ENCODE data around the gene TBC1D22A.
A peak's percentile ranks its signal among the peaks of the same experiment; 100 is the strongest.

TBC1D22A gene

GRCh38 chr22:46754110-46754799 lies 8.2 kb upstream of the TBC1D22A start:
- DNase-seq = peak; percentile 76

GRCh38 chr22:46754826-46755225 lies 7.6 kb upstream of the TBC1D22A start:
- DNase-seq = no peak

GRCh38 chr22:46755525-46755924 lies 6.9 kb upstream of the TBC1D22A start:
- no peak for DNase-seq

- no peak for DNase-seq
These were observed 6.4 kb upstream of the TBC1D22A start for GRCh38 chr22:46756097-46756496.

- no peak for DNase-seq
These were observed 5.3 kb upstream of the TBC1D22A start for GRCh38 chr22:46757104-46757503.

- peak; percentile 40 for DNase-seq
These were observed 4.3 kb upstream of the TBC1D22A start for GRCh38 chr22:46758121-46758520.

- peak; percentile 62 for DNase-seq
These were observed 3.6 kb upstream of the TBC1D22A start for GRCh38 chr22:46758867-46759290.

GRCh38 chr22:46761017-46761416 lies 1.4 kb upstream of the TBC1D22A start:
- no peak for DNase-seq

- no peak for DNase-seq
These were observed 762 bp upstream of the TBC1D22A start for GRCh38 chr22:46761539-46762237.

GRCh38 chr22:46763051-46763705 lies 728 bp downstream of the TBC1D22A start:
- no peak for DNase-seq

- peak; percentile 43 for DNase-seq
These were observed 1.8 kb downstream of the TBC1D22A start for GRCh38 chr22:46764140-46764680.

GRCh38 chr22:46764779-46765485 lies 2.5 kb downstream of the TBC1D22A start:
- DNase-seq = no peak

GRCh38 chr22:46766611-46767010 lies 4.2 kb downstream of the TBC1D22A start:
- DNase-seq = no peak

- DNase-seq = no peak
These were observed 5.0 kb downstream of the TBC1D22A start for GRCh38 chr22:46767249-46767985.

GRCh38 chr22:46769191-46769675 lies 6.8 kb downstream of the TBC1D22A start:
- DNase-seq = no peak

- no peak for DNase-seq
These were observed 7.3 kb downstream of the TBC1D22A start for GRCh38 chr22:46769706-46770105.

- no peak for DNase-seq
These were observed 7.7 kb downstream of the TBC1D22A start for GRCh38 chr22:46770151-46770641.

GRCh38 chr22:46770726-46771125 lies 8.3 kb downstream of the TBC1D22A start:
- peak; percentile 42 for DNase-seq

- no peak for DNase-seq
These were observed 10.6 kb downstream of the TBC1D22A start for GRCh38 chr22:46773076-46773475.

- peak; percentile 97 for DNase-seq
These were observed 12.0 kb downstream of the TBC1D22A start for GRCh38 chr22:46774253-46774979.
